Lung (tissue), 12 donors: ENCODE results near the gene GHRL. TPM values are rescaled to one million over a fixed set of nuclear protein-coding genes. Genes with fewer than 3 reads are reported as not detected.

ENCODE experiments used
- ATAC-seq: fragments of 200-7000 bp; cut with Tn5 transposase; one replicate; pipeline ENCODE4 v1.9.1; 2020; ENCODE audit warnings: moderate number of reproducible peaks; ENCODE audit not compliant: insufficient read depth, low FRiP score
- DNase-seq, 3 donors: peaks; one replicate each; pipeline ENCODE4 v3.0.0-alpha.2; 2013 to 2017
- H3K27ac ChIP-seq, 2 donors: one replicate each; pipeline ENCODE4 v1.5.1; 2013; ENCODE audit warnings: mild to moderate bottlenecking in 2 of 2, moderate library complexity in 2 of 2, control low read depth in 1 of 2, inconsistent platforms in 1 of 2, low read depth in 1 of 2, low read length in 1 of 2
- H3K27me3 ChIP-seq, 3 donors: one replicate each; pipeline ENCODE4 v1.5.1; 2013; ENCODE audit warnings: low read length in 2 of 3; ENCODE audit not compliant: control insufficient read depth in 3 of 3, insufficient read depth in 3 of 3
- H3K36me3 ChIP-seq, 4 donors: one replicate each; pipeline ENCODE4 v1.5.1; 2013; ENCODE audit warnings: low read length in 4 of 4, mild to moderate bottlenecking in 1 of 4, moderate library complexity in 1 of 4; ENCODE audit not compliant: control insufficient read depth in 4 of 4, insufficient read depth in 4 of 4
- H3K4me1 ChIP-seq, 5 donors: one replicate each; pipeline ENCODE4 v1.5.1; 2013; ENCODE audit warnings: low read length in 5 of 5, mild to moderate bottlenecking in 2 of 5, moderate library complexity in 1 of 5; ENCODE audit not compliant: control insufficient read depth in 5 of 5, insufficient read depth in 5 of 5
- H3K4me3 ChIP-seq: one replicate; pipeline ENCODE4 v1.5.1; 2013; ENCODE audit warnings: mild to moderate bottlenecking, control low read depth, moderate library complexity
- H3K9ac ChIP-seq, 2 donors: one replicate each; pipeline ENCODE4 v1.5.1; 2013; ENCODE audit warnings: low read length in 2 of 2, control low read depth in 1 of 2; ENCODE audit not compliant: insufficient read depth in 1 of 2
- H3K9me3 ChIP-seq, 4 donors: one replicate each; pipeline ENCODE4 v1.5.1; 2013; ENCODE audit warnings: low read length in 3 of 4, mild to moderate bottlenecking in 1 of 4, moderate library complexity in 1 of 4; ENCODE audit not compliant: control insufficient read depth in 4 of 4, insufficient read depth in 3 of 4
- CTCF ChIP-seq: IDR thresholded peaks from 2 replicates; pipeline ENCODE4 v1.5.1; 2012; ENCODE audit warnings: mild to moderate bottlenecking; ENCODE audit errors: control extremely low read depth, extremely low read depth
- WGBS, 2 donors: extraction: QIAGEN DNeasy Blood & Tissue Kit; methylation state at CpG; one replicate each; pipeline ENCODE4 v1.1.7; 2013; 5-methylcytosine and 5-hydroxymethylcytosine counted together
- polyA plus RNA-seq, 2 donors: library from polyadenylated mRNA; stranded (reverse); fragments of 200-250 nt; gene quantifications; one replicate each; pipeline ENCODE4 v1.2.1, GENCODE V29; 2013
- total RNA-seq, 2 donors: library from RNA; depleted of rRNA in 1 of 2; stranded (reverse); fragments of >200 nt in 1 of 2; gene quantifications; one replicate each; pipeline ENCODE4 v1.2.1, GENCODE V29; 2014 to 2021
- donor health status: control.
- donor health status: control.
- donor health status: Bipolar disorder and iron deficiency.
- donor health status: healthy.
- donor health status: DM: yes; HTN: yes; CAD: no.

GHRL gene
- total and polyA plus RNA-seq, 4 donors = 5.4 to 28.2 (median 10.7) TPM

GRCh38 chr3:10285272-10286132 lies 7.2 kb downstream of the GHRL start:
- H3K9ac ChIP-seq = no peak overlapping the region
- peaks cover 6 to 23% (median 16%) of the 10 kb centered on the region in 4 donors for H3K36me3 ChIP-seq
- no peak for DNase-seq
- WGBS, 2 donors = 70 to 78% methylated on average over 12 of the region's 12 CpGs
- H3K27ac ChIP-seq = no peak overlapping the region
- H3K9me3 ChIP-seq = no peaks in the 10 kb centered on the region
- H3K4me3 ChIP-seq = no peak overlapping the region
- no peak for ATAC-seq
- no peak for TF ChIP-seq CTCF
- no peaks in the 10 kb centered on the region for H3K27me3 ChIP-seq
- H3K4me1 ChIP-seq = peaks cover 0 to 7% (median 0%) of the 10 kb centered on the region in 5 donors

- Histone ChIP-seq H3K4me3 (no peak overlapping the region), H3K4me1 (peaks cover 0 to 7% (median 0%) of the 10 kb centered on the region in 5 donors), H3K27me3 (no peaks in the 10 kb centered on the region), H3K9ac (no peak overlapping the region), H3K36me3 (peaks cover 8 to 29% (median 16%) of the 10 kb centered on the region in 4 donors), H3K9me3 (no peaks in the 10 kb centered on the region), H3K27ac (no peak overlapping the region)
- TF ChIP-seq CTCF = no peak
- WGBS, 2 donors = 41 to 65% methylated on average over 9 of the region's 9 CpGs
- ATAC-seq (no peak), DNase-seq (no peak)
Observed at GRCh38 chr3:10284496-10284895, 8.3 kb downstream of the GHRL start.

- no peaks in the 10 kb centered on the region for H3K27me3 ChIP-seq
- H3K27ac ChIP-seq = no peak overlapping the region
- WGBS, 2 donors = 66 to 84% methylated on average over 5 of the region's 5 CpGs
- no peak overlapping the region for H3K4me3 ChIP-seq
- no peak for TF ChIP-seq CTCF
- DNase-seq (peak in 2 of 3 donors; percentile 34 to 73), ATAC-seq (no peak)
- peaks cover 0 to 7% (median 0%) of the 10 kb centered on the region in 5 donors for H3K4me1 ChIP-seq
- H3K9me3 ChIP-seq = no peaks in the 10 kb centered on the region
- H3K9ac ChIP-seq = no peak overlapping the region
- H3K36me3 ChIP-seq = peaks cover 7 to 29% (median 18%) of the 10 kb centered on the region in 4 donors
Observed at GRCh38 chr3:10283638-10284037, 9.1 kb downstream of the GHRL start.
